Right lobe of liver (tissue), 4 donors: ENCODE measurements around the gene MAP2K2.

ENCODE experiments used
- POLR2A ChIP-seq: fragments of 450-650 bp; IDR thresholded peaks from one replicate; pipeline ENCODE4 v1.6.1; 2017; ENCODE audit warnings: antibody characterized with exemption, mild to moderate bottlenecking
- TF ChIP-seq, protein P1 (sequence below), 4 donors: fragments of 200-600 bp in 3 of 4; fragments of 450-650 bp in 1 of 4; IDR thresholded peaks; one replicate each; pipeline versions ENCODE4 v1.5.1 to v1.8.0; 2016 to 2022; ENCODE audit warnings: antibody characterized with exemption in 4 of 4, mild to moderate bottlenecking in 2 of 4
- donor health status: DM: no; HTN: no; CAD: no.
- donor health status: DM: no; HTN: no; CAD: no.
- donor health status: DM: no; HTN: yes; CAD: no.

DNA sequence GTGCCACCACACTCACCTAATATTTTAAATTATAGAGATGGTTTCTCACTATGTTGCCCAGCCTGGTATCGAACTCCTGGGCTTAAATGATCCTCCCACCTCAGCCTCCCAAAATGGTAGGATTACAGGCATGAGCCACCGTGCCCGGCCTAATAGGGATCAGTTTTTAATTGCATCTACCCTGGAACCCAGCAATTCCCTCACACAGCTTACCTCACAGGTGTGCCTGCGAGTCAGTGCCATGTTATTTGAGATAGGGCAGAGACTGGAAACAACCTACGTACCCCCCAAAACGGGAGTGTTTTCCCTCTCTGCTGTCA, 14.3 kb downstream of the MAP2K2 start:
- TF ChIP-seq POLR2A: no peak
- TF ChIP-seq, protein P1, sequence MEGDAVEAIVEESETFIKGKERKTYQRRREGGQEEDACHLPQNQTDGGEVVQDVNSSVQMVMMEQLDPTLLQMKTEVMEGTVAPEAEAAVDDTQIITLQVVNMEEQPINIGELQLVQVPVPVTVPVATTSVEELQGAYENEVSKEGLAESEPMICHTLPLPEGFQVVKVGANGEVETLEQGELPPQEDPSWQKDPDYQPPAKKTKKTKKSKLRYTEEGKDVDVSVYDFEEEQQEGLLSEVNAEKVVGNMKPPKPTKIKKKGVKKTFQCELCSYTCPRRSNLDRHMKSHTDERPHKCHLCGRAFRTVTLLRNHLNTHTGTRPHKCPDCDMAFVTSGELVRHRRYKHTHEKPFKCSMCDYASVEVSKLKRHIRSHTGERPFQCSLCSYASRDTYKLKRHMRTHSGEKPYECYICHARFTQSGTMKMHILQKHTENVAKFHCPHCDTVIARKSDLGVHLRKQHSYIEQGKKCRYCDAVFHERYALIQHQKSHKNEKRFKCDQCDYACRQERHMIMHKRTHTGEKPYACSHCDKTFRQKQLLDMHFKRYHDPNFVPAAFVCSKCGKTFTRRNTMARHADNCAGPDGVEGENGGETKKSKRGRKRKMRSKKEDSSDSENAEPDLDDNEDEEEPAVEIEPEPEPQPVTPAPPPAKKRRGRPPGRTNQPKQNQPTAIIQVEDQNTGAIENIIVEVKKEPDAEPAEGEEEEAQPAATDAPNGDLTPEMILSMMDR (IDR thresholded peaks at IDR 0.05): no peak
